HG02884 (cell line): ENCODE measurements around the gene TARS3.
A peak's percentile ranks its signal among the peaks of the same experiment; 100 is the strongest.
"Not testable (repeated sequence)": the region's sequence is repeated elsewhere in the genome, so short reads cannot be mapped to it uniquely, and the experiment has no call there.

Experiments
- ATAC-seq: cut with Tn5 transposase; IDR thresholded peaks from one replicate; pipeline ENCODE4 v1.9.1; 2021; ENCODE audit warnings: mild to moderate bottlenecking, moderate library complexity; ENCODE audit not compliant: unreplicated experiment

Gene TARS3

GRCh38 chr15:101657171-101657570, 67.1 kb downstream of the TARS3 start:
- no peak for ATAC-seq

GRCh38 chr15:101654624-101655337, 69.5 kb downstream of the TARS3 start:
- ATAC-seq = not testable (repeated sequence)

- no peak for ATAC-seq
These were observed 70.1 kb downstream of the TARS3 start for GRCh38 chr15:101654171-101654570.

GRCh38 chr15:101652786-101653430, 71.4 kb downstream of the TARS3 start:
- ATAC-seq = no peak

- peak; percentile 82 for ATAC-seq
These were observed 72.0 kb downstream of the TARS3 start, which contains the start of gene TM2D3 for GRCh38 chr15:101652098-101652785. TSS of gene TM2D3 (minus strand) at chr15:101652381. CDS start at chr15:101652361, 20 bp downstream.

- ATAC-seq = peak; percentile 46
These were observed 72.6 kb downstream of the TARS3 start for GRCh38 chr15:101651554-101652097.

- ATAC-seq = no peak
These were observed 74.1 kb downstream of the TARS3 start for GRCh38 chr15:101650145-101650544.

- no peak for ATAC-seq
These were observed 75.9 kb downstream of the TARS3 start for GRCh38 chr15:101648356-101648755.

GRCh38 chr15:101647251-101647650, 77.0 kb downstream of the TARS3 start:
- ATAC-seq = no peak

- ATAC-seq = no peak
These were observed 77.6 kb downstream of the TARS3 start for GRCh38 chr15:101646672-101647071.

GRCh38 chr15:101642361-101642760, 81.9 kb downstream of the TARS3 start:
- no peak for ATAC-seq

- ATAC-seq = no peak
These were observed 82.4 kb downstream of the TARS3 start for GRCh38 chr15:101641894-101642293.

- no peak for ATAC-seq
These were observed 83.0 kb downstream of the TARS3 start for GRCh38 chr15:101641129-101641764.

GRCh38 chr15:101639667-101640066, 84.6 kb downstream of the TARS3 start:
- ATAC-seq = no peak

- no peak for ATAC-seq
These were observed 86.4 kb downstream of the TARS3 start for GRCh38 chr15:101637919-101638318.

- no peak for ATAC-seq
These were observed 86.8 kb downstream of the TARS3 start for GRCh38 chr15:101637516-101637915.

- no peak for ATAC-seq
These were observed 87.2 kb downstream of the TARS3 start for GRCh38 chr15:101637038-101637437.

GRCh38 chr15:101635944-101636727, 88.1 kb downstream of the TARS3 start:
- no peak for ATAC-seq

GRCh38 chr15:101633356-101633755, 90.9 kb downstream of the TARS3 start:
- ATAC-seq = no peak

GRCh38 chr15:101626729-101627128, 97.5 kb downstream of the TARS3 start:
- ATAC-seq = not testable (repeated sequence)
